ENCODE data around the gene HOXC6.

DNA sequence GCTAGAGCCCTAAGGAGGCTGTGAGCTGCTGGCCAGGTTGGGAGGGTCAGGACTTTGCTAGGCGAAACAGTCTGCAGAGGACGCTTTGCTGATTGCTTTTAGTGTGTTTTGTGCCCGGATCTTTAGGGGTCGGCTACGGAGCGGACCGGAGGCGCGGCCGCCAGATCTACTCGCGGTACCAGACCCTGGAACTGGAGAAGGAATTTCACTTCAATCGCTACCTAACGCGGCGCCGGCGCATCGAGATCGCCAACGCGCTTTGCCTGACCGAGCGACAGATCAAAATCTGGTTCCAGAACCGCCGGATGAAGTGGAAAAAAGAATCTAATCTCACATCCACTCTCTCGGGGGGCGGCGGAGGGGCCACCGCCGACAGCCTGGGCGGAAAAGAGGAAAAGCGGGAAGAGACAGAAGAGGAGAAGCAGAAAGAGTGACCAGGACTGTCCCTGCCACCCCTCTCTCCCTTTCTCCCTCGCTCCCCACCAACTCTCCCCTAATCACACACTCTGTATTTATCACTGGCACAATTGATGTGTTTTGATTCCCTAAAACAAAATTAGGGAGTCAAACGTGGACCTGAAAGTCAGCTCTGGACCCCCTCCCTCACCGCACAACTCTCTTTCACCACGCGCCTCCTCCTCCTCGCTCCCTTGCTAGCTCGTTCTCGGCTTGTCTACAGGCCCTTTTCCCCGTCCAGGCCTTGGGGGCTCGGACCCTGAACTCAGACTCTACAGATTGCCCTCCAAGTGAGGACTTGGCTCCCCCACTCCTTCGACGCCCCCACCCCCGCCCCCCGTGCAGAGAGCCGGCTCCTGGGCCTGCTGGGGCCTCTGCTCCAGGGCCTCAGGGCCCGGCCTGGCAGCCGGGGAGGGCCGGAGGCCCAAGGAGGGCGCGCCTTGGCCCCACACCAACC, 1.5 kb downstream of the HOXC6 start:
- TF ChIP-seq, protein P1, sequence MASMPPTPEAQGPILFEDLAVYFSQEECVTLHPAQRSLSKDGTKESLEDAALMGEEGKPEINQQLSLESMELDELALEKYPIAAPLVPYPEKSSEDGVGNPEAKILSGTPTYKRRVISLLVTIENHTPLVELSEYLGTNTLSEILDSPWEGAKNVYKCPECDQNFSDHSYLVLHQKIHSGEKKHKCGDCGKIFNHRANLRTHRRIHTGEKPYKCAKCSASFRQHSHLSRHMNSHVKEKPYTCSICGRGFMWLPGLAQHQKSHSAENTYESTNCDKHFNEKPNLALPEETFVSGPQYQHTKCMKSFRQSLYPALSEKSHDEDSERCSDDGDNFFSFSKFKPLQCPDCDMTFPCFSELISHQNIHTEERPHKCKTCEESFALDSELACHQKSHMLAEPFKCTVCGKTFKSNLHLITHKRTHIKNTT (CRISPR knock-in tag; IDR thresholded peaks at IDR 0.05), result no peak
- TF ChIP-seq, protein P2, sequence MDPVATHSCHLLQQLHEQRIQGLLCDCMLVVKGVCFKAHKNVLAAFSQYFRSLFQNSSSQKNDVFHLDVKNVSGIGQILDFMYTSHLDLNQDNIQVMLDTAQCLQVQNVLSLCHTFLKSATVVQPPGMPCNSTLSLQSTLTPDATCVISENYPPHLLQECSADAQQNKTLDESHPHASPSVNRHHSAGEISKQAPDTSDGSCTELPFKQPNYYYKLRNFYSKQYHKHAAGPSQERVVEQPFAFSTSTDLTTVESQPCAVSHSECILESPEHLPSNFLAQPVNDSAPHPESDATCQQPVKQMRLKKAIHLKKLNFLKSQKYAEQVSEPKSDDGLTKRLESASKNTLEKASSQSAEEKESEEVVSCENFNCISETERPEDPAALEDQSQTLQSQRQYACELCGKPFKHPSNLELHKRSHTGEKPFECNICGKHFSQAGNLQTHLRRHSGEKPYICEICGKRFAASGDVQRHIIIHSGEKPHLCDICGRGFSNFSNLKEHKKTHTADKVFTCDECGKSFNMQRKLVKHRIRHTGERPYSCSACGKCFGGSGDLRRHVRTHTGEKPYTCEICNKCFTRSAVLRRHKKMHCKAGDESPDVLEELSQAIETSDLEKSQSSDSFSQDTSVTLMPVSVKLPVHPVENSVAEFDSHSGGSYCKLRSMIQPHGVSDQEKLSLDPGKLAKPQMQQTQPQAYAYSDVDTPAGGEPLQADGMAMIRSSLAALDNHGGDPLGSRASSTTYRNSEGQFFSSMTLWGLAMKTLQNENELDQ (CRISPR knock-in tag; IDR thresholded peaks at IDR 0.05; ENCODE audit: borderline replicate concordance), result no peak

Data from HepG2 (cell line).